Activated CD8-positive, alpha-beta memory T cell treated with anti-CD3 and anti-CD28 coated beads, Interleukin-2, amount 10 ng/mL, durations not matched to agents 7 days and 5 days (primary cell): Measurements from ENCODE around the gene NAA38. TPM values are rescaled to one million over a fixed set of nuclear protein-coding genes. Genes with fewer than 3 reads are reported as not detected.
"Not testable (repeated sequence)": the region's sequence is repeated elsewhere in the genome, so short reads cannot be mapped to it uniquely, and the experiment has no call there.

Source experiments
- ATAC-seq: fragments of 150-1000 bp; cut with Tn5 transposase; one replicate; pipeline ENCODE4 v1.10.0; 2021; ENCODE audit warnings: moderate library complexity
- CTCF ChIA-PET: fragments of 350-600 bp; sonication (Branson Sonifier 250); formaldehyde crosslinking; loops from one replicate; lab custom pipeline; 2021; ENCODE audit warnings: antibody characterized with exemption; lab: Charles Lee
- DNase-seq: peaks from one replicate; pipeline ENCODE4 v3.0.0-alpha.2; 2020
- H3K27ac Mint-ChIP-seq: one replicate; pipeline ENCODE4 v1.8.0; 2021; ENCODE audit warnings: mild to moderate bottlenecking, mixed read lengths
- H3K27me3 Mint-ChIP-seq: one replicate; pipeline ENCODE4 v1.8.0; 2021; ENCODE audit warnings: mixed read lengths
- H3K36me3 Mint-ChIP-seq: one replicate; pipeline ENCODE4 v1.8.0; 2021; ENCODE audit warnings: mild to moderate bottlenecking, mixed read lengths
- H3K4me1 Mint-ChIP-seq: one replicate; pipeline ENCODE4 v1.8.0; 2021; ENCODE audit warnings: mixed read lengths
- H3K4me3 Mint-ChIP-seq: one replicate; pipeline ENCODE4 v1.8.0; 2021; ENCODE audit warnings: mild to moderate bottlenecking, moderate library complexity, mixed read lengths
- H3K9me3 Mint-ChIP-seq: one replicate; pipeline ENCODE4 v1.8.0; 2022; ENCODE audit warnings: low read depth, mixed read lengths
- total RNA-seq, 2 experiments: library from RNA; stranded (reverse); gene quantifications; one replicate each; pipeline ENCODE4 v1.2.3, GENCODE V29; 2021

The NAA38 gene
- total RNA-seq, 2 experiments from 2014 or later, result 86.0 to 95.8 TPM

DNA sequence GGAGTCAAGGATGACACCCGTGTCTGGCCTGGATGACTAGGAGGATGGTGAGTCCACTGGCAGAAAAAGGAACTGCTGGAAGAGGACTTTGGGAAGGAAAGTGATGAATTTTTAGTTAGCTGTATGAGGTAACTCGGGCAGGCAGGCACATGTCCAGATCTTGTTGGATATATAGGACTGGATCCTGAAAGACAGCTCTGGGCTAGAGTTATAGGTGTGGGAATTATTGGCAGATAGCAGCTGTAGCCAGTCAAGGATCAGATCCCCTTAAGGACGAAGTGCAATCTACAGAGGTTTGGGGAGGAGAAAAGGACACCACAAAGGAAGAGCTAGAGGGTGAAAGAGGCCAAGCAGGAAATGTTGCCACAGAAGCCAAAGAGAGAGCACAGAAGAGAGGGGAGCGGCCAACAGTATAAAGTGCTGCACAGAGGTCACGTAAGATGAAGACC lies 10.5 kb upstream of the NAA38 start:
- Mint-ChIP-seq H3K4me3 (peak overlapping the region; percentile 49), H3K27me3 (no peaks in the 10 kb centered on the region), H3K36me3 (peaks cover 26% of the 10 kb centered on the region), H3K9me3 (peaks cover 2% of the 10 kb centered on the region), H3K4me1 (peaks cover 29% of the 10 kb centered on the region), H3K27ac (peak overlapping the region; percentile 81)
- peak; percentile 64 for DNase-seq
- CTCF ChIA-PET, result interaction anchor here (0.6 to 8.1 kb wide), 14 partner anchors 9 to 192 kb away, joined by 3 to 68 read pairs (median 4); partner anchors contain the start of genes CNTROB, NAA38, RNF227 and TRAPPC1
- ATAC-seq, result peak; percentile 91

DNA sequence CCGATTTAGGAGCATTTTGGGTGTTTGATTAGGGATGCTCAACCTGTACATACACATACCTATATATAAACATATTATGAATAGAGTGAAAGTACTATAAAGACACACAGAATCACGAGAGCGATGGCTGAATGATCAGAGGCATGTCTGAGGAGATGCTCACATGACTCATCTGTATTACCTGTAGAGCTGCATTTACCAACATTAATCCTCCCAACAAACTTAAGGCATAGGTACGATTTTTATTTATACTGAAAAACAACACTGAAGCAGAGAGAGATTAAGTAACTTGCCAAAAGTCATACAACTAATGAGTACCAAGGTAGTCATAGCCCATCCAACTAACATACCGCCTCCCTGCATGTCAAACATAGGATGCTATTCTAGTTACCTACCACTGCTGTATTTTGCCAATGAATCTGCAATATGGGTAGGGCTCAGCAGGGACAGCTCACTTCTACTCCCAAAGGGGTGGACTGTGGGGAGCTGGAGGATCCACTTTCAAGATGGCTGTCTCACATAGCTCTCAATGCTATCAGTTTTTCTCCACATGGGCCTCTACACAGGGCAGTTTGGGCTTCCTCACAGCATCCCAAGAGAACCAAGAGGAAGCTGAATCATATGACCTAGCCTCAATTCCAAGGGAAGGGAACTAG lies 7.8 kb upstream of the NAA38 start:
- no peak overlapping the region for H3K27ac Mint-ChIP-seq
- H3K4me3 Mint-ChIP-seq, result no peak overlapping the region
- ATAC-seq (no peak), DNase-seq (no peak)
- no peaks in the 10 kb centered on the region for H3K27me3 Mint-ChIP-seq
- peaks cover 29% of the 10 kb centered on the region for H3K4me1 Mint-ChIP-seq
- H3K36me3 Mint-ChIP-seq, result peaks cover 21% of the 10 kb centered on the region
- CTCF ChIA-PET, result interaction anchor here (0.7 to 6.7 kb wide), 12 partner anchors 8 to 194 kb away, joined by 3 to 107 read pairs (median 4); partner anchors contain the start of genes CYB5D1, GUCY2D and NAA38
- peaks cover 2% of the 10 kb centered on the region for H3K9me3 Mint-ChIP-seq

DNA sequence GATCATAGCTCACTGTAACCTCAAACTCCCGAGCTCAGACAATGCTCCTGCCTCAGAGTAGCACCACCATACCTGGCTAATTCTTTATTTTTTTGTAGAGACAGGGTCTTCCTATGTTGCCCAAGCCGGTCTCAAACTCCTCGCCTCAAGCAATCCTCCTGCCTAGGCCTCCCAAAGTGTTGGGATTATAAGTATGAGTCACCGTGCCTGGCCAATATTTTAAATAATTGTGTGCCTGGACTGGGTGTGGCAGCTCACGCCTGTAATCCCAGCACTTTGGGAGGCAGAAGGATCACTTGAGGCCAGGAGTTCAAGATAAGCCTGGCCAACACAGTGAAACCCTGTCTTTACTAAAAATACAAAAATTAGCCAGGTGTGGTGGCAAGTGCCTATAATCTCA lies 7.0 kb upstream of the NAA38 start:
- H3K27ac Mint-ChIP-seq, H3K9me3 Mint-ChIP-seq: not testable (repeated sequence)
- CTCF ChIA-PET, result interaction anchor here (0.8 to 6.7 kb wide), 16 partner anchors 12 to 195 kb away, joined by 3 to 107 read pairs (median 6); partner anchors contain the start of gene GUCY2D

DNA sequence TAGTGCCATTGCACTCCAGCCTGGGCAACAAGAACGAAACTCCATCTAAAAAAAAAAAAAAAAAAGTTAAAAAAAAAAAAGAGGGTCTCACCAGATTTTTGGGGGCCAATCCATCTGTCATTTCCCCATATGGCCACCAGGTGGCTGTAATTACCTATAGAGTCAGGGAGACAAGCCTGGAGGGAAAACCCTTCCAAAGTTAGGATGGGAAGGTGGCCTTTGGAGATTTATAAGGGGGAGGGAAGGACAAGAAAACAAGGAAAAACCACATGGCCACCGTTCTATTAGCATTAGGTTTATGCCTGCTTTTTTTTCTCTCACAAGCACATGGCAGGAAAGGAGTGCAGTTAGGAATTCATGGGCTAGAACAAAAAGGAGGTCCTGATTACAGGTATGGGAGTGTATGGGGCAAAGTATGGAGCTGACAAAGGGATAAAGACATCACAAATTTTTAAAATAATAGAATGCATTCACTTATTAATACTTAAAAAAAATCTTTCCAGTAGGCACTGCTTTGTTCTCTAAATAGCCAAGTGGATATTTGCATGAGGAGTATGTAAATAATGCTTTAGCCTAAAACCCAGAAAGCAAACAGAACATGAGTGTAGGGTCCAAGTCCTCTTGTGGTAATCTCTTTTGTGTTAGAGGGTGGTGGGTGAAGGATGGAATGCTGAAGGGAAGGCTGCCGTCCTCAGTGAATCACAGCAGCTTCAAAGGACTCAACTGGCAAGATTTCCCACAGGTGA lies 5.5 kb upstream of the NAA38 start:
- H3K27ac Mint-ChIP-seq, result no peak overlapping the region
- H3K9me3 Mint-ChIP-seq, result peaks cover 2% of the 10 kb centered on the region
- ATAC-seq, result no peak
- no peaks in the 10 kb centered on the region for H3K27me3 Mint-ChIP-seq
- DNase-seq, result peak; percentile 70
- CTCF ChIA-PET, result interaction anchor here (0.7 to 6.7 kb wide), 31 partner anchors 9 to 197 kb away, joined by 3 to 107 read pairs (median 5); partner anchors contain the start of genes CNTROB, RNF227 and TRAPPC1
- H3K4me1 Mint-ChIP-seq, result peaks cover 11% of the 10 kb centered on the region
- peaks cover 19% of the 10 kb centered on the region for H3K36me3 Mint-ChIP-seq
- no peak overlapping the region for H3K4me3 Mint-ChIP-seq

More for the DNA sequence above, 7.0 kb upstream of the NAA38 start:
- not testable (repeated sequence) for H3K4me3 Mint-ChIP-seq, DNase-seq, ATAC-seq, H3K27me3 Mint-ChIP-seq
- H3K36me3 Mint-ChIP-seq, result peaks cover 21% of the 10 kb centered on the region
- peaks cover 24% of the 10 kb centered on the region for H3K4me1 Mint-ChIP-seq

DNA sequence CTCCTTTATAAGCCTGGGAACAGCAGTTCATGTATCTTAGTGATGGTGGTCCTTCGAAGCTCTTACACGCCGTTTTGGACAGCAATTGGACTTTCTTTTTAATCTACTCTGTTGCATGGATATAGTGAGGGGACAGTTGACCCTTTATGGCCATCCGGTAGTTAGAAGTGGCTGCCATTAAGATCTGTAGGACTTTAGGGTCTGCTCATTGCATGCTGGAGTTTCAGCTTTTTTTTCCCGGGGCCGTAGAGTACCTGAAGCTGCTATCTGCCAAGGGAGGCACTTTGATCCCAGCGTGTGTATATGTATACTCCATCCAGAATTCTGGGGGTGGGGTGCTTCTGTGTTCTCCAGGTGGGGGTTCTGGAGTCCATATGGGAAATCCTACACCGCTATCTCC lies 1.7 kb upstream of the NAA38 start:
- DNase-seq (no peak), ATAC-seq (no peak)
- CTCF ChIA-PET, result interaction anchor here (0.6 to 6.7 kb wide), 8 partner anchors 9 to 183 kb away, joined by 3 to 107 read pairs (median 4); partner anchors contain the start of gene TRAPPC1
- no peak overlapping the region for H3K27ac Mint-ChIP-seq
- no peaks in the 10 kb centered on the region for H3K36me3 Mint-ChIP-seq
- H3K27me3 Mint-ChIP-seq, result no peaks in the 10 kb centered on the region
- H3K9me3 Mint-ChIP-seq, result no peaks in the 10 kb centered on the region
- peaks cover 11% of the 10 kb centered on the region for H3K4me1 Mint-ChIP-seq
- no peak overlapping the region for H3K4me3 Mint-ChIP-seq

DNA sequence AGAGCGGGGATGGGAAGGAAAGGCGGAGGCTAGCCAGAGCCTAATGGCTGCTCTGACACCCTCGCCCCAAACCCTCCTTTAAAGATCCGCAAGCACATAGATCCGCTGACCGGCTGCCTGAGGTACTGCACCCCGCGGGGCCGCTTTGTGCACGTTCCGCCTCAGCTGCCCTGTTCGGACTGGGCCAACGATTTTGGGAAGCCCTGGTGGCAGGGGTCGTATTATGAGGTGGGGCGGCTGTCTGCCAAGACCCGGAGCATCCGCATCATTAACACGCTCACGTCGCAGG lies 1.1 kb upstream of the NAA38 start:
- no peak for ATAC-seq
- peak; percentile 64 for DNase-seq
- no peaks in the 10 kb centered on the region for H3K9me3 Mint-ChIP-seq
- no peaks in the 10 kb centered on the region for H3K27me3 Mint-ChIP-seq
- CTCF ChIA-PET, result interaction anchor here (0.6 to 5.2 kb wide), 5 partner anchors 9 to 183 kb away, joined by 3 to 37 read pairs (median 4); partner anchors contain the start of gene TRAPPC1
- peaks cover 11% of the 10 kb centered on the region for H3K4me1 Mint-ChIP-seq
- H3K27ac Mint-ChIP-seq, result no peak overlapping the region
- H3K36me3 Mint-ChIP-seq, result peaks cover 2% of the 10 kb centered on the region
- no peak overlapping the region for H3K4me3 Mint-ChIP-seq

DNA sequence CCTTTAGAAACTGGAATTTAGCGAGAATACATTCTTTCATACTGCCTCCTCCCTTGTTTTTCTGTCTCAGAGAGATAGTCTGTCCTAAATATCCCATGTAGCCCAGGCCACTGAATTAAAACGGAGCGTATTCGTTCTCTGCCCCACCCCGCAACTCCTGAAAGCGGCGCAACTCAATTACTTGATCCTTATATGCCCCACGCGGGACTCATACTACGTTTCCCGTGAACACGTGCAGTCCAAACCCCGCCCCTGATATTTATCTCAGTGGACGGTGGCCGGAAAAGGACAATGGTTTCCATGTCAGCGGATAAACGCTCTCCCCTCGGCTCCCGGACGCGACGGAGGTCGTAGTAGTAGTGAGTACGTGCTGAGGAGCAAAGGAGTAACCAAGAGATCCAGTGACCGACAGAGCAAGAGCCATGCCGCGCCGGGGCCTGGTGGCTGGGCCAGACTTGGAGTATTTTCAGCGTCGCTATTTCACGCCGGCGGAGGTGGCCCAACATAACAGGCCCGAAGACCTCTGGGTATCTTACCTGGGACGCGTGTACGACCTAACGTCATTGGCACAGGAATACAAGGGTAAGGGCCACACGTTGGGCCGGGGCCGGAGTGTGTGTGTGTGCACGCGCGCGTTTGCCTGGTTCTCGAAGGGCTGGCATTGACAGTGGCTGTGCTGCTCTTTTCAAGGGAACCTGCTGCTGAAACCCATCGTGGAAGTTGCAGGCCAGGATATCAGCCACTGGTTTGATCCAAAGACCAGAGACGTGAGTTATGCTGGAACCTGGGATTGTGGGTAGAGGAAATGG lies 558 bp upstream of the NAA38 start, which contains the start of gene CYB5D1:
Gene CYB5D1 (plus strand): TSS at position 291 of the 809 bp plus-strand sequence. CDS start 132 bp downstream, at position 423.
- no peaks in the 10 kb centered on the region for H3K27me3 Mint-ChIP-seq
- H3K27ac Mint-ChIP-seq, result no peak within 1 kb of the TSS
- CTCF ChIA-PET, result interaction anchor here (0.6 to 2.2 kb wide), 28 partner anchors 8 to 261 kb away, joined by 3 to 41 read pairs (median 5); partner anchors contain the start of genes ALOXE3, CNTROB, RNF227 and TRAPPC1
- H3K4me1 Mint-ChIP-seq, result peaks cover 11% of the 10 kb centered on the region
- no peak within 1 kb of the TSS for H3K4me3 Mint-ChIP-seq
- DNase-seq, result peak; percentile 95
- no peaks in the 10 kb centered on the region for H3K9me3 Mint-ChIP-seq
- peaks cover 2% of the 10 kb centered on the region for H3K36me3 Mint-ChIP-seq
- ATAC-seq, result peak; percentile 59

DNA sequence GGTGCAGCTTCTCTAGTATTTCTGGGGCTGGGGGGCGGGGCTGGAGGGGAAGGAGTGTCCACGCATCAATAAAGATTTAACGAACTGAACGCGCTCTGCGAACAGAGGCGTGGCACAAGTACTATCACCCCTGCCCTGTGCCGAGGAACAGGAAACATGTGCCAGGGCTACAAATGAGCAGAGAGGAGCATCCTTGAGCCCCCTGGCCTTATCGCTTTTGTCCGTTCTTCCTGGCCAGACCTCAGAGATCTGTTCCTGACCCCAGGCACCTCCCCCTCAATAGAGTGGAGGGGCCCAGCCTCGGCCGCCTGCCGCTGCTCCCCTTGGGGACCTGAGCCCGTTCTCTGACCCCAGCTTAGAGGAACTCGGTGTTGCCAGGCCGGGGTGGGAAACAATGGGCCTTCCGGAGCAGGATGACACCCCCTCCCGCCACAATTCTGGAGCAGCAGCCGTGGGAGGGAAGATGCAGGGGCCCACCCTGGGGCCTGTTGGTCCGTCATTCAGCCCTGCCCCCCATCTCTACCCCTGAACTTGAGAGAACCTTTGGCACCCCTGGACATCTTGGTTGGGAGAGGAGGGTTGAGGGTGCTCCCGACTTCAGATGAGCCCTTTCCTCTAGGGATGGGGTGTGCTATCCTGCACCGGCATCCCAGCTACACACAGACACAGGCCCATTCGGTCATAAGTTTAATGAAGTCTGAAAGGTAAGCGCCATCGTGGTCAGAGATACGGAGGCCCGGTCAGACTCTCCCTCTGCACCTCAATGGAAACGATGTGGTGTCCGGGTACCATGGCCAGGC lies 1.1 kb downstream of the NAA38 start:
- Mint-ChIP-seq H3K9me3 (no peaks in the 10 kb centered on the region), H3K36me3 (peaks cover 2% of the 10 kb centered on the region), H3K4me3 (no peak overlapping the region), H3K4me1 (peaks cover 26% of the 10 kb centered on the region), H3K27me3 (no peaks in the 10 kb centered on the region), H3K27ac (no peak overlapping the region)
- DNase-seq (no peak), ATAC-seq (no peak)
- CTCF ChIA-PET, result interaction anchor here (0.6 to 2.2 kb wide), 23 partner anchors 9 to 470 kb away, joined by 3 to 41 read pairs (median 7); partner anchors contain the start of genes ALOXE3, CNTROB, KDM6B and RNF227

DNA sequence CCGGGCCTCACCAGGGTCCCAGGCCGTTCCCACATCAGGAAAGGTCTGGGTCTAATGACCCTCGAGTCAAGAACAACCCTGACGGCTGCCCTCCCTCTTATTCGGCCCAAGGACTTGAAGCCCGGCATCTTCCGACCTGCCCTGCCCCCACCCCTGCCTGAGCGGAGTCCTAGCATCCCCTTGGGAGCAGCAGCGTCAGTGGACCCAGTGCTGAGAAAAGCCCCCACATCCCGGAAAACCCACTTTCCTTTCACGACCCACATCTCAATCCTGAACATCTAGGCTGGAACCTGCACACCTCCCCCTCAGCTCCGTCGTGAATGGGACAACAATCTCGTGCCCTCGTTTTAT lies 1.7 kb downstream of the NAA38 start:
- CTCF ChIA-PET, result interaction anchor here (0.6 to 2.2 kb wide), 5 partner anchors 21 to 470 kb away, joined by 3 to 41 read pairs (median 4); partner anchors contain the start of gene KDM6B
- DNase-seq (no peak), ATAC-seq (no peak)
- Mint-ChIP-seq H3K9me3 (no peaks in the 10 kb centered on the region), H3K27ac (no peak overlapping the region), H3K27me3 (no peaks in the 10 kb centered on the region), H3K4me1 (peaks cover 32% of the 10 kb centered on the region), H3K36me3 (peaks cover 2% of the 10 kb centered on the region), H3K4me3 (no peak overlapping the region)

DNA sequence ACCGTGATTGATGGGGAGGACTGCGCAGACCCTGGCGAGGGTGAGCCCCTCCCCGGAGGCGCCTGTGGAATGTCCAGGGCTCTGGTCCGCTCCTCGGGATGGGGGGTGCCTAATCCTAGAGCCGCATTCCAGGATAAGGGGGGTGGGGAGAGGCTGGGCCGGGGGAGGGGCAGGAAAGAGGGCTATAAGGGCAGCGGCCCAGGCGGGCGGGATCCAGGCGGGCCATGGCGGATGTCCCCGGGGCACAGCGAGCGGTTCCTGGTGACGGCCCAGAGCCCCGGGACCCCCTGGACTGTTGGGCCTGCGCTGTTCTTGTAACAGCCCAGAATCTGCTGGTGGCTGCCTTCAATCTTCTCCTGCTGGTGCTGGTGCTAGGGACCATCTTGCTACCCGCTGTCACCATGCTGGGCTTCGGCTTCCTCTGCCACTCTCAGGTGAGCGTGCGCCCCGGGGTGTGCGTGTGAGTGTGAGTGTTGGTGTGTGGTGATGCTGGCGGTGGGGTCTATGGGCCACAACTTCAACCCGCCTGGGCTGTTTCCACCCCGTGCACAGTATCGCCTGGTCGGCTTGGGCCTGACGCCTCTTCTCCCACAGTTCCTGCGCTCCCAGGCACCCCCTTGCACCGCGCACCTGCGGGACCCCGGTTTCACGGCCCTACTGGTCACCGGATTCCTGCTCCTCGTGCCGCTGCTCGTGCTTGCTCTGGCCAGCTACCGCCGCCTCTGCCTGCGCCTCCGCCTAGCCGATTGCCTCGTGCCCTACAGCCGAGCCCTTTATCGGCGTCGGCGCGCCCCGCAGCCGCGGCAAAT lies 2.3 kb downstream of the NAA38 start, which contains the start of gene TMEM88:
Gene TMEM88 (plus strand): TSS at position 216 of the 809 bp plus-strand sequence. CDS start 9 bp downstream, at position 225.
- H3K27ac Mint-ChIP-seq, result no peak within 1 kb of the TSS
- DNase-seq (no peak), ATAC-seq (no peak)
- peaks cover 2% of the 10 kb centered on the region for H3K36me3 Mint-ChIP-seq
- H3K4me3 Mint-ChIP-seq, result no peak within 1 kb of the TSS
- H3K9me3 Mint-ChIP-seq, result no peaks in the 10 kb centered on the region
- H3K4me1 Mint-ChIP-seq, result peaks cover 38% of the 10 kb centered on the region
- no peaks in the 10 kb centered on the region for H3K27me3 Mint-ChIP-seq
- CTCF ChIA-PET, result interaction anchor here (1.0 kb wide), 1 partner anchor 21 kb away, joined by 4 read pairs; the partner anchor contains the start of gene KDM6B

DNA sequence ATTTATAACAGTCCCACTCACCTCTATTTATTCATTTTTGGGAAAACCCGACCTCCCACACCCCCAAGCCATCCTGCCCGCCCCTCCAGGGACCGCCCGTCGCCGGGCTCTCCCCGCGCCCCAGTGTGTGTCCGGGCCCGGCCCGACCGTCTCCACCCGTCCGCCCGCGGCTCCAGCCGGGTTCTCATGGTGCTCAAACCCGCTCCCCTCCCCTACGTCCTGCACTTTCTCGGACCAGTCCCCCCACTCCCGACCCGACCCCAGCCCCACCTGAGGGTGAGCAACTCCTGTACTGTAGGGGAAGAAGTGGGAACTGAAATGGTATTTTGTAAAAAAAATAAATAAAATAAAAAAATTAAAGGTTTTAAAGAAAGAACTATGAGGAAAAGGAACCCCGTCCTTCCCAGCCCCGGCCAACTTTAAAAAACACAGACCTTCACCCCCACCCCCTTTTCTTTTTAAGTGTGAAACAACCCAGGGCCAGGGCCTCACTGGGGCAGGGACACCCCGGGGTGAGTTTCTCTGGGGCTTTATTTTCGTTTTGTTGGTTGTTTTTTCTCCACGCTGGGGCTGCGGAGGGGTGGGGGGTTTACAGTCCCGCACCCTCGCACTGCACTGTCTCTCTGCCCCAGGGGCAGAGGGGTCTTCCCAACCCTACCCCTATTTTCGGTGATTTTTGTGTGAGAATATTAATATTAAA lies 3.1 kb downstream of the NAA38 start:
- H3K4me1 Mint-ChIP-seq, result peaks cover 44% of the 10 kb centered on the region
- no peaks in the 10 kb centered on the region for H3K9me3 Mint-ChIP-seq
- DNase-seq (no peak), ATAC-seq (no peak)
- CTCF ChIA-PET, result interaction anchor here (1.0 kb wide), 2 partner anchors 20 to 29 kb away, joined by 3 to 4 read pairs; no protein-coding TSS in a partner anchor
- no peak overlapping the region for H3K4me3 Mint-ChIP-seq
- no peaks in the 10 kb centered on the region for H3K27me3 Mint-ChIP-seq
- H3K36me3 Mint-ChIP-seq, result peaks cover 2% of the 10 kb centered on the region
- H3K27ac Mint-ChIP-seq, result no peak overlapping the region
